HepG2 (cell line): ENCODE data around the gene TIMP4. TPM values are rescaled to one million over a fixed set of nuclear protein-coding genes. Genes with fewer than 3 reads are reported as not detected.

Source experiments
- ATAC-seq: fragments of 200-7000 bp; cut with Tn5 transposase; 3 replicates; pipeline ENCODE4 v1.9.1; 2020; ENCODE audit warnings: mild to moderate bottlenecking, moderate library complexity
- BruUV-seq: library from RNA; stranded (reverse); fragments of 400-500 nt; replicated peaks from 2 replicates; lab custom pipeline; 2021; lab: Mats Ljungman, UMichigan
- CTCF ChIA-PET: fragments of 300-600 bp; formaldehyde crosslinking; extraction: SDS; loops from one replicate; lab custom pipeline; 2021; ENCODE audit warnings: low total read pairs, inconsistent platforms, low intra/inter-chr PET ratio; lab: Yijun Ruan, JAX
- POLR2A ChIA-PET: fragments of 350-600 bp; sonication (Branson Sonifier 250); formaldehyde crosslinking; loops from one replicate; lab custom pipeline; 2020; ENCODE audit warnings: antibody characterized with exemption, inconsistent platforms; lab: Yijun Ruan, JAX
- DNase-seq: peaks from one replicate; pipeline ENCODE4 v3.0.0-alpha.2; 2015; ENCODE audit warnings: low spot score
- FAIRE-seq: peaks from 3 replicates; lab custom pipeline; 2011; peaks lifted over from hg19 to GRCh38; lab: Jason Lieb, UNC
- H2AFZ ChIP-seq: one replicate; pipeline ENCODE4 v1.6.1; 2011; ENCODE audit warnings: low read length, inconsistent platforms
- H3K27ac ChIP-seq: fragments of 300-600 bp; 3 replicates; pipeline ENCODE4 v1.8.0; 2011; ENCODE audit warnings: mixed run types, mild to moderate bottlenecking, mixed read lengths, low read length, inconsistent platforms; ENCODE audit not compliant: insufficient read depth; ENCODE audit errors: extremely low read length
- H3K27me3 ChIP-seq, 2 experiments: fragments of 200-600 bp in 1 of 2; 2 replicates in 1 of 2; 3 replicates in 1 of 2; pipeline versions ENCODE4 v1.6.0 to v1.8.0; 2011; ENCODE audit warnings: low read length in 2 of 2, mild to moderate bottlenecking in 2 of 2, moderate library complexity in 2 of 2, inconsistent platforms in 1 of 2; ENCODE audit not compliant: insufficient read depth in 2 of 2, control insufficient read depth in 1 of 2
- H3K36me3 ChIP-seq, 2 experiments: fragments of 200-600 bp in 1 of 2; replicated peaks in 1 of 2; 2 replicates in 1 of 2; 3 replicates in 1 of 2; pipeline versions ENCODE4 v1.5.1 to v1.8.0; 2011; ENCODE audit warnings: low read length in 2 of 2, inconsistent platforms in 1 of 2; ENCODE audit not compliant: insufficient read depth in 2 of 2, control insufficient read depth in 1 of 2
- H3K4me1 ChIP-seq: 2 replicates; pipeline ENCODE4 v1.5.1; 2012; ENCODE audit warnings: low read length, inconsistent platforms; ENCODE audit not compliant: insufficient read depth
- H3K4me2 ChIP-seq: 2 replicates; pipeline ENCODE4 v1.6.0; 2011; ENCODE audit warnings: low read depth, low read length, inconsistent platforms
- H3K4me3 ChIP-seq, 3 experiments: fragments of 200-600 bp in 1 of 3; sonication (generic), shearing (Covaris generic) in 1 of 3; replicated peaks in 1 of 3; 2 replicates each; pipeline ENCODE4 v1.5.1; 2011 to 2016; ENCODE audit warnings: low read length in 3 of 3, inconsistent platforms in 2 of 3, low read depth in 2 of 3, mild to moderate bottlenecking in 2 of 3, control low read depth in 1 of 3, mixed read lengths in 1 of 3; ENCODE audit not compliant: insufficient read depth in 1 of 3
- H3K79me2 ChIP-seq: one replicate; pipeline ENCODE4 v1.6.1; 2011; ENCODE audit warnings: low read length, inconsistent platforms; ENCODE audit not compliant: insufficient read depth
- H3K9ac ChIP-seq: 2 replicates; pipeline ENCODE4 v1.6.0; 2011; ENCODE audit warnings: mild to moderate bottlenecking, low read depth, low read length, inconsistent platforms; ENCODE audit not compliant: insufficient read depth
- H3K9me3 ChIP-seq: 2 replicates; pipeline ENCODE4 v1.5.1; 2012; ENCODE audit warnings: mild to moderate bottlenecking, low read length
- H4K20me1 ChIP-seq: 2 replicates; pipeline ENCODE4 v1.6.0; 2011; ENCODE audit warnings: inconsistent platforms, mild to moderate bottlenecking, low read length, moderate library complexity; ENCODE audit not compliant: insufficient read depth
- ADNP ChIP-seq: sonication (generic); formaldehyde crosslinking; IDR thresholded peaks from 2 replicates; pipeline ENCODE4 v1.4.0; 2020; ENCODE audit warnings: missing genetic modification reagents
- FOXK2 ChIP-seq: fragments of 450-650 bp; IDR thresholded peaks from 2 replicates; pipeline ENCODE4 v1.6.1; 2016
- KDM4B ChIP-seq: sonication (generic); formaldehyde crosslinking; IDR thresholded peaks from 2 replicates; pipeline ENCODE4 v1.4.0; 2020; ENCODE audit warnings: missing genetic modification reagents
- NCOA2 ChIP-seq: sonication (generic); formaldehyde crosslinking; IDR thresholded peaks from 2 replicates; pipeline ENCODE4 v1.8.0; 2022; ENCODE audit warnings: inconsistent platforms
- NR2C2 ChIP-seq: sonication (generic); formaldehyde crosslinking; IDR thresholded peaks from 2 replicates; pipeline ENCODE4 v1.4.0; 2020; ENCODE audit warnings: missing genetic modification reagents, mild to moderate bottlenecking, moderate library complexity, borderline replicate concordance
- SOX5 ChIP-seq: IDR thresholded peaks from 2 replicates; pipeline ENCODE4 v1.6.1; 2016; ENCODE audit warnings: borderline replicate concordance
- ZNF136 ChIP-seq: sonication (generic); formaldehyde crosslinking; IDR thresholded peaks from 2 replicates; pipeline ENCODE4 v1.8.1; 2022; ENCODE audit warnings: low read depth, mild to moderate bottlenecking, moderate library complexity, missing genetic modification reagents
- ZNF20 ChIP-seq: sonication (generic); formaldehyde crosslinking; IDR thresholded peaks from 2 replicates; pipeline ENCODE4 v1.4.0; 2020; ENCODE audit warnings: mild to moderate bottlenecking, moderate library complexity, missing genetic modification reagents
- ZNF205 ChIP-seq: IDR thresholded peaks from 2 replicates; pipeline ENCODE4 v1.6.1; 2018; ENCODE audit warnings: missing biosample characterization, missing genetic modification reagents
- WGBS: methylation state at CpG from one replicate; pipeline ENCODE4 v1.1.6; 2017; ENCODE audit warnings: low lambda C conversion rate; 5-methylcytosine and 5-hydroxymethylcytosine counted together
- in situ Hi-C: cut with HindIII; loops from 2 replicates; pipeline ENCODE4 v1.10.0; 2017; ENCODE audit warnings: low pct_unique_long_range_greater_than_20kb; ENCODE audit not compliant: extremely low pct_ligation_motif_present
- intact Hi-C: fragments of 100-400 bp; cut with micrococcal nuclease; formaldehyde crosslinking; loops from one replicate; pipeline ENCODE4 v1.10.0; 2022; ENCODE audit not compliant: unreplicated experiment
- polyA plus RNA-seq, 8 experiments: library from polyadenylated mRNA; depleted of rRNA in 3 of 8; stranded (reverse) in 7 of 8; unstranded in 1 of 8; fragments of >200 nt; fragmentation: Illumina TruSeq in 4 of 8; extraction: Trizol in 4 of 8; gene quantifications; 2 replicates each; pipeline versions ENCODE4 v1.2.1 to v1.2.3, GENCODE V29; 2011 to 2016; ENCODE audit warnings: low read depth in 4 of 8, missing spikeins in 1 of 8, mixed read lengths in 1 of 8; ENCODE audit not compliant: insufficient read depth in 1 of 8
- total RNA-seq, 5 experiments: library from RNA; depleted of rRNA; stranded (reverse); fragments of >200 nt; fragmentation: Illumina TruSeq; extraction: Trizol; gene quantifications; 2 replicates each; pipeline ENCODE4 v1.2.3, GENCODE V29; 2016; ENCODE audit warnings: low read depth in 1 of 5
- TF ChIP-seq, protein P1 (sequence below): sonication (generic); formaldehyde crosslinking; IDR thresholded peaks from 2 replicates; pipeline ENCODE4 v1.4.0; 2020; ENCODE audit warnings: missing genetic modification reagents, borderline replicate concordance

TIMP4 gene
- total and polyA plus RNA-seq, 2 of the 13 experiments (the other 11 are each of a cell fraction or from before 2014, with no cell fraction given): 0.05 to 0.07 TPM

DNA sequence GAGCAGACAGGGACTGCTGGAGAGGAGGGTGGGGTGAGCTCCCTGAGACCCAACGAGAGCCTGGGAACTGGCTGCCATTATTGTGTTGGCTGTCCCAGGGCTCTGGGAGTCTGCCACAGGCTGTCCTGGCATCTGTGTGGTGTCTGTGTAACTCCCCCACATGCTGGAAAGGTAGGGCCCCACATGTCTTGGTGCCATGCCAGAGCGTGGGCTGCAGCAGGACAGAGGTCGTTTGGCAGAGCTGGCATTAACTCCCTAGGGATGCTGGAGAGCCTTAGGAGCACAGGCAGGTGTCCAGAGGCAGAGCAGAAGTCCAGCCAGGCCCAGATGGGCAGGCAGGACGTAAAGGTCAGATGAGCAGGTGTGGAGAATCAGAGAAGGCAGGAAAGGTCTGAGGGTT is 9.7 kb downstream of the TIMP4 start:
- in situ Hi-C loops (no loop called here), intact Hi-C loops (no loop called here)
- TF ChIP-seq ADNP (no peak), SOX5 (no peak), ZNF205 (CRISPR knock-in tag) (no peak), FOXK2 (no peak), ZNF136 (no peak), NCOA2 (no peak), KDM4B (CRISPR knock-in tag) (no peak), ZNF20 (CRISPR knock-in tag) (no peak), NR2C2 (no peak)
- TF ChIP-seq, protein P1, sequence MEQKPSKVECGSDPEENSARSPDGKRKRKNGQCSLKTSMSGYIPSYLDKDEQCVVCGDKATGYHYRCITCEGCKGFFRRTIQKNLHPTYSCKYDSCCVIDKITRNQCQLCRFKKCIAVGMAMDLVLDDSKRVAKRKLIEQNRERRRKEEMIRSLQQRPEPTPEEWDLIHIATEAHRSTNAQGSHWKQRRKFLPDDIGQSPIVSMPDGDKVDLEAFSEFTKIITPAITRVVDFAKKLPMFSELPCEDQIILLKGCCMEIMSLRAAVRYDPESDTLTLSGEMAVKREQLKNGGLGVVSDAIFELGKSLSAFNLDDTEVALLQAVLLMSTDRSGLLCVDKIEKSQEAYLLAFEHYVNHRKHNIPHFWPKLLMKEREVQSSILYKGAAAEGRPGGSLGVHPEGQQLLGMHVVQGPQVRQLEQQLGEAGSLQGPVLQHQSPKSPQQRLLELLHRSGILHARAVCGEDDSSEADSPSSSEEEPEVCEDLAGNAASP (CRISPR knock-in tag): no peak
- Histone ChIP-seq H3K9ac (no peak overlapping the region), H2AFZ (no peak overlapping the region), H3K4me2 (no peak overlapping the region), H3K79me2 (no peaks in the 10 kb centered on the region), H3K4me3 (no peak overlapping the region), H3K4me1 (no peaks in the 10 kb centered on the region), H3K27me3 (peaks cover 2 to 18% of the 10 kb centered on the region in 2 experiments; a peak in 3 of 5 replicates), H4K20me1 (no peaks in the 10 kb centered on the region), H3K36me3 (no peaks in the 10 kb centered on the region), H3K9me3 (no peaks in the 10 kb centered on the region), H3K27ac (no peak overlapping the region)
- no peak for FAIRE-seq
- no peak for DNase-seq
- POLR2A ChIA-PET: no interaction called here
- BruUV-seq: no TSS peak
- CTCF ChIA-PET: no interaction called here
- no peak for ATAC-seq
- WGBS: 4% methylated on average over 4 of the region's 4 CpGs
